GM18873 (cell line): ENCODE results near the gene ATP12A.

Experiments
- ATAC-seq: cut with Tn5 transposase; IDR thresholded peaks from one replicate; pipeline ENCODE4 v1.9.1; 2021; ENCODE audit warnings: mild to moderate bottlenecking, moderate library complexity, moderate number of reproducible peaks; ENCODE audit not compliant: unreplicated experiment, low FRiP score

Gene ATP12A

GRCh38 chr13:24680258-24680920, at the start of gene ATP12A:
ATP12A (plus strand) TSS chr13:24680408; CDS start chr13:24680744, 336 bp downstream.
- ATAC-seq: no peak

- no peak for ATAC-seq
Observed at GRCh38 chr13:24630851-24631620, 49.2 kb upstream of the ATP12A start.

GRCh38 chr13:24631922-24632321, 48.3 kb upstream of the ATP12A start:
- ATAC-seq: no peak

- no peak for ATAC-seq
Observed at GRCh38 chr13:24632382-24633121, 47.7 kb upstream of the ATP12A start.

- ATAC-seq: no peak
Observed at GRCh38 chr13:24636776-24637175, 43.4 kb upstream of the ATP12A start.

GRCh38 chr13:24638096-24638495, 42.1 kb upstream of the ATP12A start:
- no peak for ATAC-seq

- no peak for ATAC-seq
Observed at GRCh38 chr13:24640752-24641151, 39.5 kb upstream of the ATP12A start.

GRCh38 chr13:24642219-24642618, 38.0 kb upstream of the ATP12A start:
- ATAC-seq: no peak

- ATAC-seq: no peak
Observed at GRCh38 chr13:24644036-24644435, 36.2 kb upstream of the ATP12A start.

- ATAC-seq: no peak
Observed at GRCh38 chr13:24648271-24648670, 31.9 kb upstream of the ATP12A start.

- no peak for ATAC-seq
Observed at GRCh38 chr13:24648983-24649687, 31.1 kb upstream of the ATP12A start.

- ATAC-seq: no peak
Observed at GRCh38 chr13:24649688-24650043, 30.5 kb upstream of the ATP12A start.

- no peak for ATAC-seq
Observed at GRCh38 chr13:24650161-24650560, 30.0 kb upstream of the ATP12A start.

- ATAC-seq: no peak
Observed at GRCh38 chr13:24651718-24652345, 28.4 kb upstream of the ATP12A start.

- ATAC-seq: no peak
Observed at GRCh38 chr13:24652359-24652758, 27.8 kb upstream of the ATP12A start.

GRCh38 chr13:24654741-24655140, 25.5 kb upstream of the ATP12A start:
- ATAC-seq: no peak

- no peak for ATAC-seq
Observed at GRCh38 chr13:24659239-24659638, 21.0 kb upstream of the ATP12A start.

- ATAC-seq: no peak
Observed at GRCh38 chr13:24660023-24660741, 20.0 kb upstream of the ATP12A start.

GRCh38 chr13:24661713-24662112, 18.5 kb upstream of the ATP12A start:
- no peak for ATAC-seq
